Activated naive CD4-positive, alpha-beta T cell treated with anti-CD3 and anti-CD28 coated beads, Interleukin-2, amount 50 U/mL, for 72 hours (primary cell): ENCODE measurements around the gene PLAC8. TPM values are rescaled to one million over a fixed set of nuclear protein-coding genes. Genes with fewer than 3 reads are reported as not detected.
"Not testable (repeated sequence)": the region's sequence is repeated elsewhere in the genome, so short reads cannot be mapped to it uniquely, and the experiment has no call there.

Source experiments
- ATAC-seq, 2 donors: fragments of 150-1000 bp; cut with Tn5 transposase; 2 replicates each; pipeline ENCODE4 v1.10.0; 2021; ENCODE audit warnings: mild to moderate bottlenecking in 2 of 2, moderate library complexity in 2 of 2
- DNase-seq, 2 donors: peaks; one replicate each; pipeline ENCODE4 v3.0.0; 2021 to 2022; ENCODE audit warnings: low spot score in 2 of 2
- H3K27ac Mint-ChIP-seq, 2 donors: one replicate each; pipeline ENCODE4 v1.8.0; 2022; ENCODE audit warnings: mild to moderate bottlenecking in 2 of 2, mixed read lengths in 2 of 2
- H3K36me3 Mint-ChIP-seq, 2 donors: one replicate each; pipeline ENCODE4 v1.8.0; 2022; ENCODE audit warnings: mixed read lengths in 2 of 2
- H3K9me3 Mint-ChIP-seq, 2 donors: one replicate each; pipeline ENCODE4 v1.8.0; 2022; ENCODE audit warnings: mixed read lengths in 2 of 2
- total RNA-seq, 2 donors: library from RNA; stranded (reverse); gene quantifications; one replicate each; pipeline ENCODE4 v1.2.3, GENCODE V29; 2022

The PLAC8 gene
- 100 to 1,000 TPM in 1 of 2 donors, 10 to 100 TPM in 1; 23.3 to 169 TPM for total RNA-seq

GRCh38 chr4:83114576-83114975, at the start of gene PLAC8:
Gene PLAC8 (minus strand): TSS chr4:83114729. CDS start chr4:83107921, 6,808 bp downstream.
- DNase-seq (peak in 1 of 2 donors; percentile 19), ATAC-seq (peak; percentile 34 to 61)
- Mint-ChIP-seq H3K9me3 (no peaks in the 10 kb centered on the region), H3K27ac (peak within 1 kb of the TSS; percentile 93 to 95), H3K36me3 (peaks cover 8 to 37% of the 10 kb centered on the region in 2 donors)

GRCh38 chr4:83153417-83153816, 38.9 kb upstream of the PLAC8 start:
- DNase-seq (no peak), ATAC-seq (no peak)
- Mint-ChIP-seq H3K9me3 (peaks cover 6 to 12% of the 10 kb centered on the region in 2 donors), H3K36me3 (peaks cover 7% of the 10 kb centered on the region in 2 donors), H3K27ac (peak overlapping the region in 1 of 2 donors; percentile 1)

- Mint-ChIP-seq H3K9me3 (peaks cover 6 to 12% of the 10 kb centered on the region in 2 donors), H3K27ac (no peak overlapping the region), H3K36me3 (peaks cover 7% of the 10 kb centered on the region in 2 donors)
- ATAC-seq (no peak), DNase-seq (no peak)
These were observed 38.2 kb upstream of the PLAC8 start for GRCh38 chr4:83152746-83153145.

GRCh38 chr4:83151651-83152050, 37.1 kb upstream of the PLAC8 start:
- Mint-ChIP-seq H3K36me3 (peaks cover 5 to 6% of the 10 kb centered on the region in 2 donors), H3K9me3 (peaks cover 5 to 11% of the 10 kb centered on the region in 2 donors), H3K27ac (no peak overlapping the region)
- ATAC-seq: no peak
- no peak for DNase-seq

GRCh38 chr4:83150653-83151330, 36.3 kb upstream of the PLAC8 start:
- peaks cover 0 to 4% of the 10 kb centered on the region in 2 donors for H3K9me3 Mint-ChIP-seq
- DNase-seq (no peak), ATAC-seq (no peak)
- H3K36me3 Mint-ChIP-seq: no peaks in the 10 kb centered on the region
- H3K27ac Mint-ChIP-seq: no peak overlapping the region

- ATAC-seq: no peak
- DNase-seq: no peak
- H3K27ac Mint-ChIP-seq: no peak overlapping the region
- no peaks in the 10 kb centered on the region for H3K36me3 Mint-ChIP-seq
- peaks cover 0 to 8% of the 10 kb centered on the region in 2 donors for H3K9me3 Mint-ChIP-seq
These were observed 35.5 kb upstream of the PLAC8 start for GRCh38 chr4:83149865-83150652.

- Mint-ChIP-seq H3K36me3 (peaks cover 0 to 11% of the 10 kb centered on the region in 2 donors), H3K27ac (no peak overlapping the region), H3K9me3 (peaks cover 0 to 9% of the 10 kb centered on the region in 2 donors)
- ATAC-seq (no peak), DNase-seq (no peak)
These were observed 32.3 kb upstream of the PLAC8 start for GRCh38 chr4:83146841-83147240.

- peak; percentile 75 to 92 for ATAC-seq
- H3K9me3 Mint-ChIP-seq, H3K27ac Mint-ChIP-seq: not testable (repeated sequence)
- peak in 1 of 2 donors; percentile 9 for DNase-seq
- peaks cover 0 to 11% of the 10 kb centered on the region in 2 donors for H3K36me3 Mint-ChIP-seq
These were observed 31.2 kb upstream of the PLAC8 start for GRCh38 chr4:83145776-83146175.

GRCh38 chr4:83139514-83140156, 25.1 kb upstream of the PLAC8 start:
- DNase-seq (no peak), ATAC-seq (no peak)
- Mint-ChIP-seq H3K36me3 (peaks cover 16 to 46% of the 10 kb centered on the region in 2 donors), H3K27ac (no peak overlapping the region), H3K9me3 (peaks cover 8 to 37% of the 10 kb centered on the region in 2 donors)

- ATAC-seq (peak in 1 of 2 donors; percentile 83), DNase-seq (no peak)
- Mint-ChIP-seq H3K9me3 (peaks cover 13 to 42% of the 10 kb centered on the region in 2 donors), H3K36me3 (peaks cover 17 to 51% of the 10 kb centered on the region in 2 donors), H3K27ac (no peak overlapping the region)
These were observed 24.4 kb upstream of the PLAC8 start for GRCh38 chr4:83138946-83139345.

- no peak for ATAC-seq
- H3K9me3 Mint-ChIP-seq: peaks cover 15 to 32% of the 10 kb centered on the region in 2 donors
- H3K36me3 Mint-ChIP-seq: peaks cover 17 to 26% of the 10 kb centered on the region in 2 donors
- DNase-seq: no peak
- no peak overlapping the region for H3K27ac Mint-ChIP-seq
These were observed 17.5 kb upstream of the PLAC8 start for GRCh38 chr4:83132065-83132464.

GRCh38 chr4:83129264-83129663, 14.7 kb upstream of the PLAC8 start:
- DNase-seq: no peak
- Mint-ChIP-seq H3K36me3 (peaks cover 0 to 2% of the 10 kb centered on the region in 2 donors), H3K27ac (no peak overlapping the region), H3K9me3 (peaks cover 4 to 10% of the 10 kb centered on the region in 2 donors)
- no peak for ATAC-seq

GRCh38 chr4:83128240-83128929, 13.9 kb upstream of the PLAC8 start:
- DNase-seq: no peak
- Mint-ChIP-seq H3K9me3 (peaks cover under 1 to 6% of the 10 kb centered on the region in 2 donors), H3K27ac (no peak overlapping the region), H3K36me3 (no peaks in the 10 kb centered on the region)
- peak in 1 of 2 donors; percentile 25 for ATAC-seq

- peaks cover 0 to 5% of the 10 kb centered on the region in 2 donors for H3K9me3 Mint-ChIP-seq
- peak overlapping the region in 1 of 2 donors; percentile 72 for H3K27ac Mint-ChIP-seq
- no peaks in the 10 kb centered on the region for H3K36me3 Mint-ChIP-seq
- ATAC-seq (peak in 1 of 2 donors; percentile 90), DNase-seq (peak in 1 of 2 donors; percentile 68)
These were observed 11.2 kb upstream of the PLAC8 start for GRCh38 chr4:83125738-83126141.

- Mint-ChIP-seq H3K9me3 (peaks cover 0 to 5% of the 10 kb centered on the region in 2 donors), H3K36me3 (no peaks in the 10 kb centered on the region), H3K27ac (no peak overlapping the region)
- ATAC-seq: no peak
- DNase-seq: no peak
These were observed 9.7 kb upstream of the PLAC8 start for GRCh38 chr4:83124111-83124780.

- no peak overlapping the region for H3K27ac Mint-ChIP-seq
- H3K9me3 Mint-ChIP-seq: no peaks in the 10 kb centered on the region
- DNase-seq (no peak), ATAC-seq (no peak)
- H3K36me3 Mint-ChIP-seq: no peaks in the 10 kb centered on the region
These were observed 6.7 kb upstream of the PLAC8 start for GRCh38 chr4:83121246-83121645.
